A172 (cell line): ENCODE data around the gene MEF2D. TPM values are rescaled to one million over a fixed set of nuclear protein-coding genes. Genes with fewer than 3 reads are reported as not detected.

Experiments
- DNase-seq: peaks from one replicate; pipeline ENCODE4 v3.0.0-alpha.2; 2015; ENCODE audit warnings: low spot score
- total RNA-seq: library from RNA; depleted of rRNA; stranded (reverse); fragments of >200 nt; shearing (Covaris generic); gene quantifications from 2 replicates; pipeline ENCODE4 v1.2.3, GENCODE V29; 2014

Gene MEF2D
- total RNA-seq, 1 experiment from 2014 or later = 14.6 TPM

GRCh38 chr1:156444407-156445001 is 56.1 kb downstream of the MEF2D start:
- peak; percentile 54 for DNase-seq

- no peak for DNase-seq
These were observed 57.3 kb downstream of the MEF2D start for GRCh38 chr1:156443286-156443685.

- DNase-seq = no peak
These were observed 59.7 kb downstream of the MEF2D start for GRCh38 chr1:156440654-156441437.

GRCh38 chr1:156439777-156440183 is 60.8 kb downstream of the MEF2D start:
- DNase-seq = no peak

- DNase-seq = no peak
These were observed 61.4 kb downstream of the MEF2D start for GRCh38 chr1:156439036-156439776.

GRCh38 chr1:156438278-156438987 is 62.1 kb downstream of the MEF2D start:
- no peak for DNase-seq

GRCh38 chr1:156437037-156437867 is 63.3 kb downstream of the MEF2D start:
- DNase-seq = no peak

- DNase-seq = no peak
These were observed 64.2 kb downstream of the MEF2D start for GRCh38 chr1:156436141-156437036.

GRCh38 chr1:156435545-156436140 is 64.9 kb downstream of the MEF2D start:
- no peak for DNase-seq

GRCh38 chr1:156434989-156435544 is 65.5 kb downstream of the MEF2D start:
- no peak for DNase-seq

- DNase-seq = no peak
These were observed 67.0 kb downstream of the MEF2D start for GRCh38 chr1:156433602-156434001.

GRCh38 chr1:156433032-156433431 is 67.5 kb downstream of the MEF2D start:
- no peak for DNase-seq

- no peak for DNase-seq
These were observed 67.9 kb downstream of the MEF2D start for GRCh38 chr1:156432669-156433018.

- no peak for DNase-seq
These were observed 68.6 kb downstream of the MEF2D start for GRCh38 chr1:156431769-156432668.

- DNase-seq = no peak
These were observed 69.2 kb downstream of the MEF2D start for GRCh38 chr1:156431366-156431765.

GRCh38 chr1:156430866-156431265 is 69.7 kb downstream of the MEF2D start:
- DNase-seq = no peak

GRCh38 chr1:156430303-156430702 is 70.3 kb downstream of the MEF2D start:
- no peak for DNase-seq

GRCh38 chr1:156429313-156430060 is 71.1 kb downstream of the MEF2D start:
- no peak for DNase-seq
